ENCODE results near the gene RASL10B.

DNA sequence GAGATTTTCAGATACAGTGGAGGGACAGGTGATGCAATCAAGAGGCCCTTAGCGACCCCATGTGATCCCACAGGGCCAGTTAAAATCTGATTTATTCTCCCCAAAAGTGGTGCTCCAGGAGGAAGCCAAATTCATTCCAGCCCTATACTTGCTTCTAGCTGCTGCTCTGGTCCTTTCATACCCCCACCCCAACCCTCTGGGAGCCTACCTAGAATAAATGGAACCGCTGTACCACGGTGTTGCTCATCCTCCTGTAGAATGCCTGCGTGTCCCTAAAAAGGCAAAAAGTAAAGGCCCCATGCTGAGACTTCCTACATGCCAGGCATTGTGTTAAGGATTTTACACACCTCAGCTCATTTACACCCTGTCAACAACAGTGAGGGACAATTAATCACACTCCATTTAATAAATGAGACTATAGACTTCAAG lies 2.0 kb upstream of the RASL10B start:
- TF ChIP-seq, protein P1, sequence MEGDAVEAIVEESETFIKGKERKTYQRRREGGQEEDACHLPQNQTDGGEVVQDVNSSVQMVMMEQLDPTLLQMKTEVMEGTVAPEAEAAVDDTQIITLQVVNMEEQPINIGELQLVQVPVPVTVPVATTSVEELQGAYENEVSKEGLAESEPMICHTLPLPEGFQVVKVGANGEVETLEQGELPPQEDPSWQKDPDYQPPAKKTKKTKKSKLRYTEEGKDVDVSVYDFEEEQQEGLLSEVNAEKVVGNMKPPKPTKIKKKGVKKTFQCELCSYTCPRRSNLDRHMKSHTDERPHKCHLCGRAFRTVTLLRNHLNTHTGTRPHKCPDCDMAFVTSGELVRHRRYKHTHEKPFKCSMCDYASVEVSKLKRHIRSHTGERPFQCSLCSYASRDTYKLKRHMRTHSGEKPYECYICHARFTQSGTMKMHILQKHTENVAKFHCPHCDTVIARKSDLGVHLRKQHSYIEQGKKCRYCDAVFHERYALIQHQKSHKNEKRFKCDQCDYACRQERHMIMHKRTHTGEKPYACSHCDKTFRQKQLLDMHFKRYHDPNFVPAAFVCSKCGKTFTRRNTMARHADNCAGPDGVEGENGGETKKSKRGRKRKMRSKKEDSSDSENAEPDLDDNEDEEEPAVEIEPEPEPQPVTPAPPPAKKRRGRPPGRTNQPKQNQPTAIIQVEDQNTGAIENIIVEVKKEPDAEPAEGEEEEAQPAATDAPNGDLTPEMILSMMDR (IDR thresholded peaks at IDR 0.05), result no peak
- TF ChIP-seq POLR2A (IDR thresholded peaks at IDR 0.05), result no peak

All from thyroid gland (tissue), 4 donors.